GM19324 (cell line): ENCODE data around the gene RNF157.
A peak's percentile ranks its signal among the peaks of the same experiment; 100 is the strongest.

ENCODE experiments used
- ATAC-seq: cut with Tn5 transposase; IDR thresholded peaks from one replicate; pipeline ENCODE4 v1.9.1; 2021; ENCODE audit warnings: mild to moderate bottlenecking, moderate library complexity; ENCODE audit not compliant: unreplicated experiment, low FRiP score

The RNF157 gene

DNA sequence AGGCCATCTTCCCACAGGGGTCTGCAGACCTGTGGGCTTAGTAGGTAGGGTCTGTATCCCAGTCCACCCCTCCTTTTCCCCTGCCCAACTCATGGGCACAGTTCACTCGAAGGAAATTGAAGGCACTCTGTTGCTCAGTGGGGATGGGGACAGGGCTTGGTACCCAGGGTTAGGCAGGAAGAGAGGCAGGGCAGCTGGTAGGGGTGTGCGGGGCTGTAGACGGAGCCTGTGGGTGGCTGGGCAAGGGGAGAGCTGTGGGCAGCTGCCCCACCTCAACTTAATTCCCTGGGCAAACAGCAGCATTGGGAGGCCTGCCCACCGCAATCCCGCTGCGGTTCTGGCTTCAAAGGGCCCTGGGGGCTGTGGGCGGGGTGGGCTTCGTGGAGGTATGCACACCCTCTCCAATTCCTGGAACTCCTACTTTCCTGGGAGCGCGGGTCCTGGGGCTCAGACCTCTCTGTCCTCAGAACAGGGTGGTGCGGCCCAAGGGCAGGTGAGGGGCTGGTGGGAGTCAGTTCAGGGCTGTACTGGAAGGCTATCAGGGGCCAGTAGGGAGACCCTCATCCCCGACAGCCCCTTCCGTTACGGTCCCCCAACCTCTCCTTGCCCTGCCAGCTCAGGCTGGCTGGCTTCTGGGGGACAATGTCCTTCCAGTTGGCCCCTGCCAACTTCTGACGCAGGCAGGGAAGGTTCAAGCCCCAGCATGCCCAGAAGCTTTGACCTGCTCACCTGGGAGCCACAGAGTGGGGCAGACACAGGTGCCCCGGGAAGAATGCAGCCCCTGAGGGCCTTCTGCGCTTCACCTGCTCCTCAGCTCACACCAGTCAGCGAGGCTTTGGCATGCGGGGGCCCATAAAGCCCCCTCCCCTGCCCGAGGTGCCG lies 108.4 kb downstream of the RNF157 start:
- no peak for ATAC-seq

- no peak for ATAC-seq
These were observed 109.1 kb downstream of the RNF157 start for GRCh38 chr17:76131051-76131691.

- no peak for ATAC-seq
These were observed 109.8 kb downstream of the RNF157 start for GRCh38 chr17:76130473-76130872.

DNA sequence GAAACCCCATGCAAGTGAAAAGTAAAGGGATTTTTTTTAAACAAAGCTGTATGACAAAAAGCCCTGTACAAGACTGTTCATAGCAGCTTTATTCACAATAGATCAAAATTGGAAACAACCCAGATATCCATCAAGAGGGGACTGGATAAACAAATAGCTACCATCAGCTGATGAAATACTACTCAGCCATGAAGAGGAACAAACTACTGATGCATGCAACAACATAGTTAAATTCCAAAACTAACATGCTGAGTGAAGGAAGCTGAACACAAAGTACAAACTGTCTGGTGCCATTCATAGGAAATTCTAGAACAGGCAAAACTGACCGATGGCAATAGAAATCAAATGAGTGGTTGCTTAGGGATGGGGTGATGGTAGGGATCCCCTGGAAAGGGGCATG lies 114.4 kb downstream of the RNF157 start:
- no peak for ATAC-seq

DNA sequence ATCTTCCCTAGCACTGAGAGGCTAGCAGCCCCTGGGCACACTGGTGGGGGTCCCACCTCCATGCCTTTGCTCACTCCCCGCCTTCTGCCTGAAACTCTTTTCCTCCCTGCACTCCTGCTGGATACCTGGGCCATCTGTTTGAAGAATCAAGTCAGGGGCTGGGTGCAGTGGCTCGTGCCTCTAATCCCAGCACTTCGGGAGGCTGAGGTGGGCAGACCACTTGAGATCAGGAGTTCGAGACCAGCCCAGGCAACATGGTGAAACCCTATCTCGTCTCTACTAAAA lies 115.0 kb downstream of the RNF157 start:
- ATAC-seq = no peak

DNA sequence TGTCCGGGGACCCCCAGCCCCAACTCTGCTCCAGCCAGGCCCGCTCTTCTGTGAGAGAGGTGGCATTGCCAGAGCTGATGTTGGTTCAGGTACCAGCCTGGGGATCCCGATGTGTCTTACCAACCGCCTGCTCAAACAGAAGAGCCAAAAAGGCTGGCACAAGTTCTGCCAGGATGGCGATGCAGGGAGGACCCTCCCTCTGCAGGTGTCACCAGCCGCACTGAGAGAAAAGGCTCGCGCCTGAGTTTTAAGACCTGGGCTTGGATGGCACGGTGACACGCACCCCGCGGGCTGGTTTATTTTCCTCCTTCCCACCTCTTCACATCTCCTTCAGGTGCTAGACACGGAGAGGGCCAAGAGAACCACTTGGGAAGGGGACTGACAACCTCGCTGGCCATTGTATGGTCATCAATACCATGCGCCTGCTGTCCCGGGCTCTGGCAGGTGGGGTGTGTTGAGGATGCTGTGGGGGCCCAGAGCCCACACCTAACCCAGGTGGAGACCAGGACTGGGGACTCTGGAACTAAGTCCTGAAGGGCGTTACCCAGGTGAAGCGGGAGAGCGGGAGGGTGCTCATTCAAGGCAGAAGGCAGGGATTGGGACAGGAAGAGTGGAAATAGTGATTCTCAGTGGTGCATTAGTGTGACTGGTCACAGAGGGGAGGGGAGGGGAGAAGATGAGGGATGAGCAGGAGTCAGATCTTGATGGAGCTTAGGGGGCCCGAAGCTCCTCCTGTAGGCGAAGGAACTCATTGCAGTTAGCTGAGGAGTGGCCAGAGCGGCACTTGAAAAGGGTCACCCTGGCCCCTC lies 115.5 kb downstream of the RNF157 start:
- no peak for ATAC-seq

GRCh38 chr17:76123749-76124581 lies 116.3 kb downstream of the RNF157 start:
- ATAC-seq = no peak

DNA sequence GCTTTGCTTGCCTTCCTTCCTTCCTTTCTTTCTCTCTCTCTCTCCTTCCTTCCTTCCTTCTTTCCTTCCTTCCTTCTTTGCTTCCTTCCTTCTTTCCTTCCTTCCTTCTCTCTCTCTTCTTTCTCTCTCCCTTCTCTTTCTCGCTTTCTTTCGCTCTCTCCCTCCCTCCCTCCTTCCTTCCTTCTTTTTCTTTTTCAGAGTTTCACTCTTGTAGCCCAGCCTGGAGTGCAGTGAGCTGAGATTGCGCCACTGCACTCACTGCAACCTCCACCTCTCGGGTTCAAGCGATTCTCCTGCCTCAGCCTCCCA lies 117.1 kb downstream of the RNF157 start:
- ATAC-seq = no peak

GRCh38 chr17:76122431-76123190 lies 117.7 kb downstream of the RNF157 start:
- ATAC-seq = no peak

DNA sequence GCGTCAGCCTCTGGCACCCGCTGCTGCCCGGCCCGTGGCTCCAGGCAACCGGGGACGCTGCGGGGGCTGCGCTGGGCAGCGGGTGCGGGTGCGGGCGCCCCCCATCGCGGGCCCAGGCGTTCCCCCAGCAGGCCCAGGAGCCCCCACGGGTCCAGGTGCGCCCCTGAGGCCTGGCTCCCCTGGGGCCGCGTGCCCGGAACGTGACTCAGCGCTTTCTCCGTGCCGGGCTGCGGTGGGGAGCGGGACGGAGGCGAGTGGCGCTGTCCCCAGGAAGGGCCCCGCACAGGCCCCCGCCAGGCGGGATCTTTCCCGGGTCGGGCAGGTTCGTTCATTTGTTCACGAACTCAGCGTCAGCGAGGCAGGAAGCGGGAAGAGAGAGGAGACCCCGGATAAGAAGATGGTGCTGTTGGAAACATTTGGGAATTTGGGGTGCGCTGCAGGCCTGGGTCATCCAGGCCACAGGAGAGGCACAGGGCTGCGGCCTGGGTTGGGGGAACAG lies 118.3 kb downstream of the RNF157 start:
- ATAC-seq = peak; percentile 11

- ATAC-seq = no peak
These were observed 119.7 kb downstream of the RNF157 start for GRCh38 chr17:76120658-76121008.

GRCh38 chr17:76119409-76120371 lies 120.6 kb downstream of the RNF157 start:
- no peak for ATAC-seq

DNA sequence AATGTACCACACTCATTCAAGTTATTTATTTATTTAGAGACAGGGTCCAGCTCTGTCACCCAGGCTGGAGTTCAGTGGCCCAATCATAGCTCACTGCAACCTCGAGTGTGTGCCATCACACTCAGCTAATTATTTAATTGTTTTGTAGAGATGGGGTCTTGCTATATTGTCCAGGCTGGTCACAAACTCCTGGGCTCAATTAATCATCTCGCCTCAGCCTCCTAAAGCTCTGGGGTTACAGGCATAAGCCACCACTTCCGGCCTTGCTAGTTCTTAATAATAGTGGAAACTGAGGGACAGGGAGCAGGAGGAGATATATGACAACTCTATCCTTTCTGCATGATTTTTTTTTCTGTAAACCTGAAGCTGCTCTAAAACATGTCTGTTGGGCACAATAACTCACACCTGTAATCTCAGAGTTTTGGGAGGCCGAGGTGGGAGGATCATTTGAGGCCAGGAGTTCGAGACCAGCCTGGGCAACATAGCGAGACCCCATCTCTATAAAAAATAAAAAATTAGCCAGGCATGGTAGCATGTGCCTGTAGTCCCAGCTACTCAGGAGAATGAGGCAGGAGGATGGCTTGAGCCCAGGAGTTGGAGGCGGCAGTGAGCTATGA lies 125.0 kb downstream of the RNF157 start:
- ATAC-seq = no peak

DNA sequence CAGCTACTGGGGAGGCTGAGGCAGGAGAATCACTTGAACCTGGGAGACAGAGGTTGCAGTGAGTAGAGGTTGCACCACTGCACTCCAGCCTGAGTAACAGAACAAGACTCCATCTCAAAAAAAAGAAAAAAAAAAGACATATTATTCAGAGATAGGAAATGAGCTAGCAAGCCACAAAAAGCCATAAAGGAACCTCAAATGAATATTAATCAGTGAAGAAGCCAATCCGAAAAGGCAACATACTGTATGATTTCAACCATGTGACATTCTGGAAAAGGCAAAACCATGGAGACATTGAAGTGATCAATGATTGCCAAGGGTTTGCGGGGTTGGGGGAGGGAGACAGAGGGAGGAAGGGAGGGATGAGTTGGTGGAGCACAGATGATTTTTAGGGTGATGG lies 128.3 kb downstream of the RNF157 start:
- no peak for ATAC-seq

- no peak for ATAC-seq
These were observed 132.8 kb downstream of the RNF157 start for GRCh38 chr17:76107509-76107908.

DNA sequence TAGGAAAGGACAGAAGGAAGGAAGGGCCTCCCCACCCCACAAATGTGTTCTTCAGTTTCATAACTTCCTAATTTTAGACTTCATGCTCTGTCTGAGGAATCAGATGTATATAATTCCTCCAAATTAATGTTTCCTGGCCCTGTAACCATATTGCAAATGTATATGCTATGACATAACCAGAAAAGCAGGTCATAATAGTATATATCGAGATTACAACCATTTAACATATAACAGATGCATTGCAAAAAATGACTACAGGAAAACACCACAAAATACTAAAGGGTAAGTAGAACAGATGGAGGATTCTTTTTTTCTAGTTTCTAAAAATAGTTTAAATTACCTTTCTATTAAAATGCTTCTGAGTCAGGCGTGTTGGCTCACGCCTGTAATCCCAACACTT lies 133.6 kb downstream of the RNF157 start:
- ATAC-seq = no peak

DNA sequence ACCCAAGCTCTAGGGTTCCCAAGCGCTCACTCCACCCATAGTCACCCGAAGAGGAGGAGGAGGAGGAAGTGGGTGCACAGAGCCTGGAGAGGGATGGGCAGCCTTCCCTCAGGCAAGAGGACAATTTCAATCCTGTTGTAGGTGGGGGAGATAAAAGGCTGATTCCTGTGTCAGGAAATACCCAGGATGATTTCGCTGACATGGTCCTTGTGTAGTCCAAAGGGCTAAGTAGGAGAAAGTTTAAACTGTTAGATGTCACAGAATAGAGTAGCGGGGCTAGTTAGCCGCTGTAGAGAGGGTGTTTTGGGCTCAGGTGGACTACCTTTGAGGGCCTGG lies 135.4 kb downstream of the RNF157 start:
- ATAC-seq = no peak

GRCh38 chr17:76104140-76104895 lies 136.0 kb downstream of the RNF157 start:
- no peak for ATAC-seq
